Measurements from ENCODE around the gene JMJD8.

DNA sequence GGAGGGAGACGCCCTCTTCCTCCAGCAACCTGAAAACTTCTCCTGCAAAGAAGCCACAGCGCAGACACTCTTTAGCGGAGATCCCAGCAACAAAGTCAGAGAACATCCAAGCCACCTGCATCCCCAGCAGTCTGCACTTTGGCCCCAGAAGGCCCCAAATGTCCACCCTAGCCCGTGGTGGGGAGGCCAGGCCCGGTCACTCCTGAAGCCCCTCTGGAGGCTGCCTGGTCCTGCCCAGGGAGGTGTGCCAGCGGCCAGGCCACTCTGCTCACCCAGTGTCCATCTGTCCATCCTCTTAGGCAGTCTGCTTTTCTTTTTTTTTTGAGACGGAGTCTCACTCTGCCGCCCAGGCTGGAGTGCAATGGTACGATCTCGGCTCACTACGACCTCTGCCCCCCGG, 48.2 kb upstream of the JMJD8 start:
- no peak for TF ChIP-seq ZNF473 (tag by site-specific recombination; IDR thresholded peaks at IDR 0.05)
- no peak for TF ChIP-seq ZNF221 (tag by site-specific recombination; IDR thresholded peaks at IDR 0.05; ENCODE audit: borderline replicate concordance)
- no peak for TF ChIP-seq ZNF114 (tag by site-specific recombination; IDR thresholded peaks at IDR 0.05)
- no peak for TF ChIP-seq ZNF274 (IDR thresholded peaks at IDR 0.05; ENCODE audit: low read length)
- TF ChIP-seq ZNF274 (tag by site-specific recombination; IDR thresholded peaks at IDR 0.05; ENCODE audit: borderline replicate concordance), result no peak

Measured in HEK293 (cell line).